Measurements from ENCODE around the gene CUL9. TPM values are rescaled to one million over a fixed set of nuclear protein-coding genes. Genes with fewer than 3 reads are reported as not detected.

CUL9 gene
- total RNA-seq, 2 donors from 2014 or later: 22.9 to 87.0 TPM

DNA sequence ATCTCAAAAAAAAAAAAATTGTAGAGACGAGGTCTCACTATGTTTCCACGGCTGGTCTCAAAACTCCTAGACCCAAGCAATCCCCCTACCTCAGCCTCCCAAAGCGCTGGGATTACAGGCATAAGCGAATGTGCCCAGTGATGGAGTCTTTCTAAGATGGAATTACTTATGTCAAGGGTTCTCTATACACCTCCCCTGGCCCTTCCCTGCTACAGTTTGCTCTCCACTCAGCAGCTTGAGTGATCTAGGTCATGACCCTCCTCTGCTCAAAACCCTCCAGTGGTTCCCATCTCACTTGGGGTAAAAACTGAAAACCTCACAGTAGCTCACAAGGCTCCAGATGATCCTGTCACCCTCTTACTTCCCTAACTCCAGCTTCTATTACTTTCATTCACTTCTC, 49.1 kb downstream of the CUL9 start:
- intact Hi-C loops (cut with DNase I): no loop called here
- Histone ChIP-seq H3K27me3 (replicated peaks; ENCODE audit: insufficient read depth) (no peaks in the 10 kb centered on the region), H3K36me3 (no peaks in the 10 kb centered on the region), H3K4me3 (no peak overlapping the region), H3K9me3 (no peaks in the 10 kb centered on the region), H3K4me1 (replicated peaks) (no peaks in the 10 kb centered on the region), H3K27ac (no peak overlapping the region)
- WGBS: 94% methylated on average over 4 of the region's 4 CpGs
- TF ChIP-seq POLR2AphosphoS5 (IDR thresholded peaks at IDR 0.05): no peak
- TF ChIP-seq, protein P1, sequence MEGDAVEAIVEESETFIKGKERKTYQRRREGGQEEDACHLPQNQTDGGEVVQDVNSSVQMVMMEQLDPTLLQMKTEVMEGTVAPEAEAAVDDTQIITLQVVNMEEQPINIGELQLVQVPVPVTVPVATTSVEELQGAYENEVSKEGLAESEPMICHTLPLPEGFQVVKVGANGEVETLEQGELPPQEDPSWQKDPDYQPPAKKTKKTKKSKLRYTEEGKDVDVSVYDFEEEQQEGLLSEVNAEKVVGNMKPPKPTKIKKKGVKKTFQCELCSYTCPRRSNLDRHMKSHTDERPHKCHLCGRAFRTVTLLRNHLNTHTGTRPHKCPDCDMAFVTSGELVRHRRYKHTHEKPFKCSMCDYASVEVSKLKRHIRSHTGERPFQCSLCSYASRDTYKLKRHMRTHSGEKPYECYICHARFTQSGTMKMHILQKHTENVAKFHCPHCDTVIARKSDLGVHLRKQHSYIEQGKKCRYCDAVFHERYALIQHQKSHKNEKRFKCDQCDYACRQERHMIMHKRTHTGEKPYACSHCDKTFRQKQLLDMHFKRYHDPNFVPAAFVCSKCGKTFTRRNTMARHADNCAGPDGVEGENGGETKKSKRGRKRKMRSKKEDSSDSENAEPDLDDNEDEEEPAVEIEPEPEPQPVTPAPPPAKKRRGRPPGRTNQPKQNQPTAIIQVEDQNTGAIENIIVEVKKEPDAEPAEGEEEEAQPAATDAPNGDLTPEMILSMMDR (IDR thresholded peaks at IDR 0.05): no peak
- no peak for TF ChIP-seq POLR2A (IDR thresholded peaks at IDR 0.05)
- DNase-seq (ENCODE audit: low spot score): no peak

DNA sequence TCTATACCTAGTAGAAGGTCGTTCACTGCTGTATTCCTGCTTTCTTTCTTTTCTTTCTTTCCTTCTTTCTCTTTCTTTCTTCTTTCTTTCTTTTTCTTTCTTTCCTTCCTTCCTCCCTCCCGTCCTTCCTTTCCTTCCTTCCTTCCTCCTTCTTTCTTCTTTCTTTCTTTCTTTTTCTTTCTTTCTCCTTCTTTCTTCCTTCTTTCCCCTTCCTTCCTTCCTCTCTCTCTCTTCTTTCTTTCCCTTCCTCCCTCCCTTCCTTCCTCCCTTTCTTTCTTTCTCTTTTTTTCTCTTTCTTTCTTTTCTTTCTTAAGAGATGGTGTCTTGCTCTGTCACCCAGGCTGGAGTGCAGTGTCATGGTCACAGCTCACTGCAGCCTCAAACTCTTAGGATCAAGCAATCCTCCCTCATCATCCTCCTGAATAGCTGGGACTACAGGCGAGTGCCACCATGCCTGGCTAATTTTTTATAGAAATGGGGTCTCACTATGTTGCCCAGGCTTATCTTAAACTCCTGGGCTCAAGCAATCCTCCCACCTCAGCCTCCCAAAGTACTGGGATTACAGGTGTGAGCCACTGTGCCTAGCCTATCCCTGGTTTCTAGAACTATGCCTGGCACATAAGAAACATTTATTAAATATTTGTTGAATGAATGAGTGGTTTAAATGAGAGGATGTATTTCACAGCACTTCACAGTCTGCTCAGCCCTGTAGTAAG, 49.9 kb downstream of the CUL9 start:
- Histone ChIP-seq H3K4me1 (replicated peaks) (no peaks in the 10 kb centered on the region), H3K4me3 (no peak overlapping the region), H3K9me3 (no peaks in the 10 kb centered on the region), H3K27me3 (replicated peaks; ENCODE audit: insufficient read depth) (no peaks in the 10 kb centered on the region), H3K36me3 (no peaks in the 10 kb centered on the region), H3K27ac (no peak overlapping the region)
- intact Hi-C loops (cut with DNase I): no loop called here
- TF ChIP-seq POLR2AphosphoS5 (IDR thresholded peaks at IDR 0.05) (no peak), POLR2A (IDR thresholded peaks at IDR 0.05) (no peak)
- TF ChIP-seq, protein P1 (IDR thresholded peaks at IDR 0.05): no peak
- DNase-seq (ENCODE audit: low spot score): no peak
- 88% methylated on average over 3 of the region's 3 CpGs for WGBS

GRCh38 chr6:43235841-43236240, 53.8 kb downstream of the CUL9 start:
- H3K4me3 ChIP-seq: no peak overlapping the region
- no peaks in the 10 kb centered on the region for H3K27me3 ChIP-seq (replicated peaks; ENCODE audit: insufficient read depth)
- TF ChIP-seq POLR2A (IDR thresholded peaks at IDR 0.05) (no peak), POLR2AphosphoS5 (IDR thresholded peaks at IDR 0.05) (no peak)
- TF ChIP-seq, protein P1 (IDR thresholded peaks at IDR 0.05): no peak
- H3K9me3 ChIP-seq: no peaks in the 10 kb centered on the region
- WGBS: 99% methylated on average over 2 of the region's 2 CpGs
- intact Hi-C loops (cut with DNase I): no loop called here
- H3K27ac ChIP-seq: no peak overlapping the region
- H3K4me1 ChIP-seq (replicated peaks): no peaks in the 10 kb centered on the region
- no peaks in the 10 kb centered on the region for H3K36me3 ChIP-seq
- DNase-seq (ENCODE audit: low spot score): no peak

GRCh38 chr6:43239054-43239453, 57.1 kb downstream of the CUL9 start:
- peaks cover 5% of the 10 kb centered on the region for H3K27me3 ChIP-seq (replicated peaks; ENCODE audit: insufficient read depth)
- intact Hi-C loops (cut with DNase I): no loop called here

More at GRCh38 chr6:43239054-43239453, 57.1 kb downstream of the CUL9 start:
- no peaks in the 10 kb centered on the region for H3K4me1 ChIP-seq (replicated peaks)
- no peaks in the 10 kb centered on the region for H3K9me3 ChIP-seq
- no peaks in the 10 kb centered on the region for H3K36me3 ChIP-seq
- no peak for DNase-seq (ENCODE audit: low spot score)
- 77% methylated on average over 2 of the region's 2 CpGs for WGBS
- H3K4me3 ChIP-seq: no peak overlapping the region
- H3K27ac ChIP-seq: no peak overlapping the region
- TF ChIP-seq, protein P1 (IDR thresholded peaks at IDR 0.05): no peak
- TF ChIP-seq POLR2AphosphoS5 (IDR thresholded peaks at IDR 0.05): no peak
- no peak for TF ChIP-seq POLR2A (IDR thresholded peaks at IDR 0.05)

Data from prostate gland (tissue), 2 donors.